DND-41 (cell line): Measurements from ENCODE around the gene PLXNA3.

Experiments used
- EZH2 ChIP-seq: IDR thresholded peaks from 3 replicates; pipeline ENCODE4 v1.6.1; 2012; ENCODE audit warnings: borderline replicate concordance, low read depth, mild to moderate bottlenecking, moderate library complexity, low read length, inconsistent platforms; ENCODE audit not compliant: severe bottlenecking
- TF ChIP-seq, protein P1 (sequence below): IDR thresholded peaks from 2 replicates; pipeline ENCODE4 v1.5.1; 2012; ENCODE audit warnings: borderline replicate concordance, low read length, moderate library complexity, mild to moderate bottlenecking; ENCODE audit not compliant: poor library complexity, severe bottlenecking; ENCODE audit errors: extremely low read depth

DNA sequence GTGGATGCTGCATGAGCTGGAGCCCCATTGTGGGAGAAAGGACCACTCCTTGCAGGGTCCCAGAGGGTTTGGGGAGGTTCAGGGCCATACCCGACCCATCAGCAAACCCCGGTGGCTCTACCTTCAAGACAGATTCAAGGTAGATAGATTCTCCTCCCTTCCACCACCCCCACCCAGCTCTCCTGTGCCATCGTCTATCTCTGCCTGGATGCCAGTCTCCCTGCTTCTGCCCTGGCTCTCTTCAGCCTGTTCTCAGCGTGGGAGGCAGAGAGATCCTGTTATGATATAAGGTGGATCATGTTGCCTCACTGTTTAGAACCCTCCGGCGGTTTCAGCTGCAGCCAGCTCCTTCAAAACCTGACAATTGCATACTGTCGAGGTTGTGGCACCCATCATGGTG is 15.6 kb downstream of the PLXNA3 start:
- TF ChIP-seq, protein P1, sequence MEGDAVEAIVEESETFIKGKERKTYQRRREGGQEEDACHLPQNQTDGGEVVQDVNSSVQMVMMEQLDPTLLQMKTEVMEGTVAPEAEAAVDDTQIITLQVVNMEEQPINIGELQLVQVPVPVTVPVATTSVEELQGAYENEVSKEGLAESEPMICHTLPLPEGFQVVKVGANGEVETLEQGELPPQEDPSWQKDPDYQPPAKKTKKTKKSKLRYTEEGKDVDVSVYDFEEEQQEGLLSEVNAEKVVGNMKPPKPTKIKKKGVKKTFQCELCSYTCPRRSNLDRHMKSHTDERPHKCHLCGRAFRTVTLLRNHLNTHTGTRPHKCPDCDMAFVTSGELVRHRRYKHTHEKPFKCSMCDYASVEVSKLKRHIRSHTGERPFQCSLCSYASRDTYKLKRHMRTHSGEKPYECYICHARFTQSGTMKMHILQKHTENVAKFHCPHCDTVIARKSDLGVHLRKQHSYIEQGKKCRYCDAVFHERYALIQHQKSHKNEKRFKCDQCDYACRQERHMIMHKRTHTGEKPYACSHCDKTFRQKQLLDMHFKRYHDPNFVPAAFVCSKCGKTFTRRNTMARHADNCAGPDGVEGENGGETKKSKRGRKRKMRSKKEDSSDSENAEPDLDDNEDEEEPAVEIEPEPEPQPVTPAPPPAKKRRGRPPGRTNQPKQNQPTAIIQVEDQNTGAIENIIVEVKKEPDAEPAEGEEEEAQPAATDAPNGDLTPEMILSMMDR: no peak
- TF ChIP-seq EZH2: no peak
